MM.1S (cell line): ENCODE data around the gene CSF2RB.

Source experiments
- DNase-seq: peaks from one replicate; pipeline ENCODE4 v3.0.0-alpha.2; 2015
- H2AFZ ChIP-seq: fragments of 300-600 bp; sonication (generic); 2 replicates; pipeline ENCODE4 v1.6.0; 2016; ENCODE audit warnings: antibody characterized with exemption, low read length
- H3F3A ChIP-seq: fragments of 300-600 bp; sonication (generic); 2 replicates; pipeline ENCODE4 v1.6.1; 2016; ENCODE audit warnings: mild to moderate bottlenecking, antibody characterized with exemption, low read length, moderate library complexity, mixed read lengths; ENCODE audit not compliant: insufficient read depth
- H3K27ac ChIP-seq: fragments of 300-600 bp; sonication (generic); 2 replicates; pipeline ENCODE4 v1.5.1; 2016; ENCODE audit warnings: mild to moderate bottlenecking, low read length
- H3K27me3 ChIP-seq: fragments of 300-600 bp; sonication (generic); replicated peaks from 2 replicates; pipeline ENCODE4 v1.6.0; 2016; ENCODE audit warnings: low read length; ENCODE audit not compliant: insufficient read depth
- H3K36me3 ChIP-seq: fragments of 300-600 bp; sonication (generic); replicated peaks from 2 replicates; pipeline ENCODE4 v1.6.1; 2016; ENCODE audit warnings: mild to moderate bottlenecking, low read length, mixed read lengths; ENCODE audit not compliant: insufficient read depth
- H3K4me1 ChIP-seq: fragments of 300-600 bp; sonication (generic); 2 replicates; pipeline ENCODE4 v1.6.1; 2016; ENCODE audit warnings: low read length, mixed read lengths
- H3K4me2 ChIP-seq: fragments of 300-600 bp; sonication (generic); 2 replicates; pipeline ENCODE4 v1.6.0; 2016; ENCODE audit warnings: low read depth, low read length
- H3K4me3 ChIP-seq: fragments of 300-600 bp; sonication (generic); 2 replicates; pipeline ENCODE4 v1.5.1; 2016; ENCODE audit warnings: low read length, mixed read lengths
- H3K79me2 ChIP-seq: fragments of 300-600 bp; sonication (generic); 2 replicates; pipeline ENCODE4 v1.6.1; 2016; ENCODE audit warnings: mixed run types, low read length, mixed read lengths
- H3K9ac ChIP-seq: fragments of 300-600 bp; sonication (generic); 2 replicates; pipeline ENCODE4 v1.6.1; 2016; ENCODE audit warnings: low read length, mixed read lengths
- H3K9me2 ChIP-seq: fragments of 300-600 bp; sonication (generic); replicated peaks from 2 replicates; pipeline ENCODE4 v1.6.1; 2016; ENCODE audit warnings: mild to moderate bottlenecking, low read length, mixed read lengths; ENCODE audit not compliant: insufficient read depth
- H3K9me3 ChIP-seq: fragments of 300-600 bp; sonication (generic); replicated peaks from 2 replicates; pipeline ENCODE4 v1.6.1; 2016; ENCODE audit warnings: mild to moderate bottlenecking, low read length, mixed read lengths; ENCODE audit not compliant: insufficient read depth
- H4K20me1 ChIP-seq: fragments of 300-600 bp; sonication (generic); 2 replicates; pipeline ENCODE4 v1.6.1; 2016; ENCODE audit warnings: mild to moderate bottlenecking, low read length, moderate library complexity, mixed read lengths; ENCODE audit not compliant: insufficient read depth
- EZH2 ChIP-seq: fragments of 300-600 bp; sonication (generic); optimal IDR thresholded peaks from 2 replicates; pipeline ENCODE3; 2017; ENCODE audit warnings: low read depth, mild to moderate bottlenecking, antibody characterized with exemption, low read length, mixed read lengths
- EZH2phosphoT487 ChIP-seq: fragments of 300-600 bp; sonication (generic); IDR thresholded peaks from 2 replicates; pipeline ENCODE4 v1.6.1; 2018; ENCODE audit warnings: antibody characterized with exemption, low read length
- TF ChIP-seq, protein P1 (sequence below): fragments of 300-600 bp; sonication (generic); IDR thresholded peaks from 2 replicates; pipeline ENCODE4 v1.5.1; 2016; ENCODE audit warnings: antibody characterized with exemption, low read length, mixed read lengths

CSF2RB gene

DNA sequence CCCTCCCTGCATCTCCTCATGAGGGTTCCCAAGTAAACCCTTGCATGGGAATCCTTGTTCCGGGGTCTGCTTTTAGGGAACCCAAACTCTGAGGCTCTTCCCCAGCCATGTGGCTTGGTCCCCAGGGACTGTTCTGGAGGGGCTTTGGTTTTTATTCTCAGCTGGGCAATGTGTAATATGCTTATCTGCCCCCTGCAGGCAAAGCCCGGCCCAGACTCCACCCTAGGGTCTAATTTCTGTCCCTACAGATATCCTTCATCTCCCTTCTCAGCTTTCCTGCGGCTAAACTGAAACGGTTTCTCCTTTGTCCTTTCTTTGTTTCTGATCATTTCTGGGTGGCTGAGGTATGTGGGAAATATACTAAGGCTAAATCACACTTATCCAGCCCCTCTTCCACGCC, 68.7 kb downstream of the CSF2RB start:
- Histone ChIP-seq H3K4me2 (no peak overlapping the region), H3K9ac (no peak overlapping the region), H3K4me3 (no peak overlapping the region), H3K27ac (no peak overlapping the region), H3K79me2 (no peaks in the 10 kb centered on the region), H2AFZ (no peak overlapping the region), H3K9me3 (no peaks in the 10 kb centered on the region), H3F3A (no peaks in the 10 kb centered on the region; the same call in 1 of the 2 replicates), H3K27me3 (peaks cover 31% of the 10 kb centered on the region), H3K4me1 (0 out of 2 replicates have a peak, but pooled peaks cover 3% of the 10 kb centered on the region), H4K20me1 (no peaks in the 10 kb centered on the region), H3K36me3 (no peaks in the 10 kb centered on the region), H3K9me2 (no peaks in the 10 kb centered on the region)
- TF ChIP-seq, protein P1, sequence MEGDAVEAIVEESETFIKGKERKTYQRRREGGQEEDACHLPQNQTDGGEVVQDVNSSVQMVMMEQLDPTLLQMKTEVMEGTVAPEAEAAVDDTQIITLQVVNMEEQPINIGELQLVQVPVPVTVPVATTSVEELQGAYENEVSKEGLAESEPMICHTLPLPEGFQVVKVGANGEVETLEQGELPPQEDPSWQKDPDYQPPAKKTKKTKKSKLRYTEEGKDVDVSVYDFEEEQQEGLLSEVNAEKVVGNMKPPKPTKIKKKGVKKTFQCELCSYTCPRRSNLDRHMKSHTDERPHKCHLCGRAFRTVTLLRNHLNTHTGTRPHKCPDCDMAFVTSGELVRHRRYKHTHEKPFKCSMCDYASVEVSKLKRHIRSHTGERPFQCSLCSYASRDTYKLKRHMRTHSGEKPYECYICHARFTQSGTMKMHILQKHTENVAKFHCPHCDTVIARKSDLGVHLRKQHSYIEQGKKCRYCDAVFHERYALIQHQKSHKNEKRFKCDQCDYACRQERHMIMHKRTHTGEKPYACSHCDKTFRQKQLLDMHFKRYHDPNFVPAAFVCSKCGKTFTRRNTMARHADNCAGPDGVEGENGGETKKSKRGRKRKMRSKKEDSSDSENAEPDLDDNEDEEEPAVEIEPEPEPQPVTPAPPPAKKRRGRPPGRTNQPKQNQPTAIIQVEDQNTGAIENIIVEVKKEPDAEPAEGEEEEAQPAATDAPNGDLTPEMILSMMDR = no peak
- no peak for TF ChIP-seq EZH2phosphoT487
- TF ChIP-seq EZH2 = no peak
- DNase-seq = no peak

DNA sequence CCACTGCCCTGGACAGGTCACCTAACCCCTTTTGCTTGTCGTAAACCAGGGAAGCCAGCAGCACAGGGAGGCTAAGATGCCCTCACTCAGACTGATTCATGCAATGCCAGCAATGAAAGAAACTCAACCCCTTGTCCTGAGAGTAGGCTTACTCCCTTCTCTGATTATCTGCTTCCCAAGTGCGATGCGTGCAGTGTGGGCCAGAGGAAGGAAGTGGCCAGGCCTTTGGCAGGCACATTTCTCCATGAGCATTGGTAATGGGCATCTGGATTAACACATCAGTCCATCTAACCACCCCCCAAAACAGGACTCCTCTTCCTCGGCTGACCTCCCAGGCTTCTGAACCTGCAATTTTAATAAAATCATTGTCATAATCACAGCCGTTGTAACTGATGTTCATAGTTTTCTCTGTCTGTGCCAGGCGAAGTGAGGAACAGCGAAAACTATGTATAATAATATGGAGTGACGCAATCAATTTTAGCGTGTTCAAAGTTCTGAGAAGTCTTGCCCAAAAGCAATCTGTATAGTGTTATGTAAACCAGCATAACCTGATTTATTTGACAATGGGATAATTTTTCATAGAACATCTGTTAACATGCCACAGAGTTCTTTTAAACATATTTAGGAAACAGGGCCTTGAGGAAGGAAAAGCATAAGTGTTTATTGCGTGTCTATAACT, 71.9 kb downstream of the CSF2RB start:
- DNase-seq = no peak
- Histone ChIP-seq H3K9me2 (no peaks in the 10 kb centered on the region), H3K4me3 (no peak overlapping the region), H3K79me2 (no peaks in the 10 kb centered on the region), H3K27ac (no peak overlapping the region), H2AFZ (no peak overlapping the region), H3K9me3 (no peaks in the 10 kb centered on the region), H4K20me1 (no peaks in the 10 kb centered on the region), H3K36me3 (no peaks in the 10 kb centered on the region), H3K27me3 (peaks cover 62% of the 10 kb centered on the region), H3K9ac (no peak overlapping the region), H3F3A (no peaks in the 10 kb centered on the region), H3K4me1 (no peaks in the 10 kb centered on the region), H3K4me2 (no peak overlapping the region)
- TF ChIP-seq EZH2 (no peak), EZH2phosphoT487 (no peak)
- TF ChIP-seq, protein P1 = no peak

- peak; percentile 31 for DNase-seq
- H3K79me2 ChIP-seq = no peaks in the 10 kb centered on the region
- no peak overlapping the region for H3K27ac ChIP-seq
- no peak overlapping the region for H3K4me3 ChIP-seq
- no peak overlapping the region for H3K4me2 ChIP-seq
- H3K9me2 ChIP-seq = no peaks in the 10 kb centered on the region
- H3K27me3 ChIP-seq = peaks cover 72% of the 10 kb centered on the region
- H3F3A ChIP-seq = no peaks in the 10 kb centered on the region
- TF ChIP-seq, protein P1 = peak; percentile 88
- TF ChIP-seq EZH2 (no peak), EZH2phosphoT487 (no peak)
- H3K4me1 ChIP-seq = no peaks in the 10 kb centered on the region
- no peaks in the 10 kb centered on the region for H3K36me3 ChIP-seq
- no peaks in the 10 kb centered on the region for H4K20me1 ChIP-seq
- H2AFZ ChIP-seq = no peak overlapping the region
- no peaks in the 10 kb centered on the region for H3K9me3 ChIP-seq
- H3K9ac ChIP-seq = no peak overlapping the region
Observed at GRCh38 chr22:36986242-36986821, 72.9 kb downstream of the CSF2RB start.
